Right atrium auricular region (tissue), 2 donors: ENCODE results near the gene GREM2. TPM values are rescaled to one million over a fixed set of nuclear protein-coding genes. Genes with fewer than 3 reads are reported as not detected.

ENCODE experiments used
- DNase-seq: peaks from one replicate; pipeline ENCODE4 v3.0.0-alpha.2; 2019; ENCODE audit warnings: low spot score
- H3K27ac ChIP-seq, 2 donors: fragments of 200-600 bp; sonication (generic); 1 replicate in 1 of 2; 2 replicates in 1 of 2; pipeline ENCODE4 v1.5.1; 2016 to 2019
- H3K27me3 ChIP-seq, 2 donors: fragments of 200-600 bp; sonication (generic); one replicate each; pipeline versions ENCODE4 v1.5.1 to v1.6.0; 2017 to 2019
- H3K36me3 ChIP-seq: fragments of 200-600 bp; sonication (generic); one replicate; pipeline ENCODE4 v1.5.1; 2016
- H3K4me1 ChIP-seq, 2 donors: fragments of 200-600 bp; sonication (generic); one replicate each; pipeline versions ENCODE4 v1.5.1 to v1.6.0; 2017 to 2019
- H3K4me3 ChIP-seq, 2 donors: fragments of 200-600 bp; sonication (generic); 1 replicate in 1 of 2; 2 replicates in 1 of 2; pipeline ENCODE4 v1.5.1; 2017 to 2019; ENCODE audit warnings: mild to moderate bottlenecking in 1 of 2, moderate library complexity in 1 of 2
- H3K9me3 ChIP-seq, 2 donors: fragments of 200-600 bp; sonication (generic); one replicate each; pipeline ENCODE4 v1.5.1; 2019
- total RNA-seq, 2 donors: library from RNA; depleted of rRNA; stranded (reverse); fragments of >200 nt; gene quantifications; one replicate each; pipeline ENCODE4 v1.1.0, GENCODE V29; 2016
- TF ChIP-seq, protein P1 (sequence below), 2 donors: fragments of 200-600 bp; sonication (generic); IDR thresholded peaks; one replicate each; pipeline ENCODE4 v1.5.1; 2019; ENCODE audit warnings: antibody characterized with exemption in 2 of 2

Gene GREM2
- total RNA-seq, 2 donors from 2014 or later = not detected

DNA sequence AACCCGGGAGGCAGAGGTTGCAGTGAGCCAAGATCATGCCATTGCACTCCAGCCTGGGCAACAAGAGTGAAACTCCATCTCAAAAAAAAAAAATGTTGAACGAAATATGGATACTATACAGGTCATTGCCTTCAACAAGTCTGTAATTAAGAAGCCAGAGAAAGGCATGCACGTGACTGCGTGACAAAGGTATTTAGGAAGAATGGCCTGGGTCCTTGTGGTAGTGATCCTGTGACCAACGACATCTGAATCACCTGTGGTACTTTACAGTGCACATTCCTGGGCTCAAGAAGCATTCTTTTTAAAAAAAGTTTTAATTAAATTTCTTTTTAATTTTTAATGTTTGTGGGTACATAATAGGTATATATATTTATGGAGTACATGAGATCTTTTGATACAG lies 115.0 kb downstream of the GREM2 start:
- DNase-seq = no peak
- no peaks in the 10 kb centered on the region for H3K36me3 ChIP-seq
- no peaks in the 10 kb centered on the region for H3K4me1 ChIP-seq
- no peaks in the 10 kb centered on the region for H3K27me3 ChIP-seq
- no peak overlapping the region for H3K4me3 ChIP-seq
- H3K27ac ChIP-seq = no peak overlapping the region
- H3K9me3 ChIP-seq = no peaks in the 10 kb centered on the region
- TF ChIP-seq, protein P1, sequence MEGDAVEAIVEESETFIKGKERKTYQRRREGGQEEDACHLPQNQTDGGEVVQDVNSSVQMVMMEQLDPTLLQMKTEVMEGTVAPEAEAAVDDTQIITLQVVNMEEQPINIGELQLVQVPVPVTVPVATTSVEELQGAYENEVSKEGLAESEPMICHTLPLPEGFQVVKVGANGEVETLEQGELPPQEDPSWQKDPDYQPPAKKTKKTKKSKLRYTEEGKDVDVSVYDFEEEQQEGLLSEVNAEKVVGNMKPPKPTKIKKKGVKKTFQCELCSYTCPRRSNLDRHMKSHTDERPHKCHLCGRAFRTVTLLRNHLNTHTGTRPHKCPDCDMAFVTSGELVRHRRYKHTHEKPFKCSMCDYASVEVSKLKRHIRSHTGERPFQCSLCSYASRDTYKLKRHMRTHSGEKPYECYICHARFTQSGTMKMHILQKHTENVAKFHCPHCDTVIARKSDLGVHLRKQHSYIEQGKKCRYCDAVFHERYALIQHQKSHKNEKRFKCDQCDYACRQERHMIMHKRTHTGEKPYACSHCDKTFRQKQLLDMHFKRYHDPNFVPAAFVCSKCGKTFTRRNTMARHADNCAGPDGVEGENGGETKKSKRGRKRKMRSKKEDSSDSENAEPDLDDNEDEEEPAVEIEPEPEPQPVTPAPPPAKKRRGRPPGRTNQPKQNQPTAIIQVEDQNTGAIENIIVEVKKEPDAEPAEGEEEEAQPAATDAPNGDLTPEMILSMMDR (IDR thresholded peaks at IDR 0.05) = no peak

DNA sequence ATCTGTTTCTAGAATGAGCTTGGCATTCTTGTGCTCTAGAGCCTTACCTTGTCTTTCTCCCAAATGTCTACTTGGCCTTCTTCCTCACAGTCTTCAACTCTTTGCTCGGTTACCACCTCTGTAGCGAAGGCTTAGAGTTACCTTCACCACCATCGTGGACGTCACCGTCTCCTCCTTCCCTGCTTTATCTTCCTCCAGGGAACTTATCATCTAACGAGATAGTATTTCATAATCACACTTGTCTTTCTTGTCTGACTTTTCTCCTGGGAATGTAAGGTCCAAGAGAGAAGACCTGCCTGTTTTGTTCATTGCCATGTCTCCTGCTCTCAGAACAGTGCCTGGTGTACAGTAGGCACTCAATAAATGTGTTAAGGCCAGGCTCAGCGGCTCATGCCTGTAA lies 115.6 kb downstream of the GREM2 start:
- H3K4me1 ChIP-seq = no peaks in the 10 kb centered on the region

DNA sequence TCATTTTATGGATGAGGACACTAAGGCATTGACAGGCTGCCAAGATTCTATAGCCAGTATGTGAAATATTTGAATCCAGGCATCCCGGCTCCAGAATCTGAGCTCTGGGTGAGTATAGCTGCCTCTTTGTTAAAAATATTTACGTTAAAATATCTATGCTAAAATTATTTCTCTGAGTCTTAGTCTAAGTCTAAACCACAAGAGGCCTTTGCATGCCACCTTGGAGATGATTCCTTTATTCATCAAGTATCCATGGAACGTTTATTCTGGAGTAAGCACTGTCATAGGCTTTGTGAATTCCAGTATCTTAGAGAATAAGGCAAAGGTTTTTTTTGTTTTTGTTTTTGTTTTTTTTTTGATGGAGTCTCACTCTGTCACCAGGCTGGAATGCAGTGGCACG lies 116.4 kb downstream of the GREM2 start:
- H3K9me3 ChIP-seq = no peaks in the 10 kb centered on the region
- no peak for DNase-seq
- no peak overlapping the region for H3K4me3 ChIP-seq
- no peak overlapping the region for H3K27ac ChIP-seq
- TF ChIP-seq, protein P1 (IDR thresholded peaks at IDR 0.05) = no peak
- H3K36me3 ChIP-seq = no peaks in the 10 kb centered on the region
- no peaks in the 10 kb centered on the region for H3K4me1 ChIP-seq
- H3K27me3 ChIP-seq = no peaks in the 10 kb centered on the region

More for the DNA sequence above, 115.6 kb downstream of the GREM2 start:
- Histone ChIP-seq H3K9me3 (no peaks in the 10 kb centered on the region), H3K36me3 (no peaks in the 10 kb centered on the region), H3K4me3 (no peak overlapping the region), H3K27me3 (no peaks in the 10 kb centered on the region), H3K27ac (no peak overlapping the region)
- TF ChIP-seq, protein P1 (IDR thresholded peaks at IDR 0.05) = no peak
- DNase-seq = no peak

DNA sequence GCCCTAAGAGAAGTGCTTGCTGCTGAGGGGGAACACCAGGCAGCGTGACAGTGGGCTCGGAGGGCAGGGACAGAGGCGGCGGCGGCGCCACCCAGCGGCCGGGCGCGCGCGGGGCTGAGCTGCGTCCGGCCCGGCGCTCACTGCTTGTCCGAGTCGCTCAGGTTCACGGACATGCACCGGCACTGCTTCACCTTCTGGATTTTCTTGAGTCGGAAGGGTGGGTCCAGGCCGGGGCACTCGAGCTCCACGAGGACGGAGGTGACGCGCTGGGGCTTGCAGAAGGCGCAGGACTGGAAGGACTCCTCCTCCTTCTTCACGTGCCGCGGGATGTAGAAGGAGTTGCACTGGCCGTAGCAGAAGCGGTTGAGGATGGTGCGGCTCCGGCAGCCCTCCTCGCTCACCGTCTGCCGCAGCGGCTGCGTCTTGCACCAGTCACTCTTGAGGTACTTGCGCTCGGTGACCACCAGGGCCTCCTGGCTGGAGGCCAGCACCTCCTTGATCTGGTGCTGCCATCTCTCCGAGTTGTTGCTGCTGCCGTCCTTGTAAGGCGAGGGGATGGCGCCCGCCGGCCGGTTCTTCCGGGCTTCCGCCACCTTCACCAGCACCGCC lies 119.0 kb downstream of the GREM2 start:
- no peak overlapping the region for H3K27ac ChIP-seq
- H3K9me3 ChIP-seq = no peaks in the 10 kb centered on the region
- no peak for DNase-seq
- no peaks in the 10 kb centered on the region for H3K27me3 ChIP-seq
- TF ChIP-seq, protein P1 (IDR thresholded peaks at IDR 0.05) = no peak
- H3K4me1 ChIP-seq = no peaks in the 10 kb centered on the region
- H3K36me3 ChIP-seq = no peaks in the 10 kb centered on the region
- H3K4me3 ChIP-seq = no peak overlapping the region

DNA sequence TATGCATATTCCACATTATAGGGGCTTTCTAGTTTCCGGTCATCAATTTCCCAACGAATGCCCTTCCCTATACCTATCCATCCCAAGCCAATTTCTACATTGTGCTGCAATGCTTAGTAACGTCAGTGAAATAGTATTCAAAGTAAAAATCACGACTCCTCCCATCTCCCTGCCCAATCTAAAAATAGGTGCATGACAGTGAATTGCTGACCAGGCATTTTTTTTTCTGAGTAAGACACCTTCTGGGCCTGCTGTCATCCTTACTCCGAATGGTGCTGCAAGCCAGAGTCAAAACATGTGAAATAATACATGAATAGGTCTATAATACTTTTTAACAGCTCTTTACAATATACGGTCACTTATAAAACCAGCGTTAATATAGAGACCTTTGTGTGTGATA lies 120.2 kb downstream of the GREM2 start:
- H3K4me1 ChIP-seq = no peaks in the 10 kb centered on the region
- no peaks in the 10 kb centered on the region for H3K9me3 ChIP-seq
- H3K27ac ChIP-seq = no peak overlapping the region
- DNase-seq = no peak
- H3K27me3 ChIP-seq = no peaks in the 10 kb centered on the region
- H3K36me3 ChIP-seq = no peaks in the 10 kb centered on the region
- no peak overlapping the region for H3K4me3 ChIP-seq
- TF ChIP-seq, protein P1 (IDR thresholded peaks at IDR 0.05) = no peak

DNA sequence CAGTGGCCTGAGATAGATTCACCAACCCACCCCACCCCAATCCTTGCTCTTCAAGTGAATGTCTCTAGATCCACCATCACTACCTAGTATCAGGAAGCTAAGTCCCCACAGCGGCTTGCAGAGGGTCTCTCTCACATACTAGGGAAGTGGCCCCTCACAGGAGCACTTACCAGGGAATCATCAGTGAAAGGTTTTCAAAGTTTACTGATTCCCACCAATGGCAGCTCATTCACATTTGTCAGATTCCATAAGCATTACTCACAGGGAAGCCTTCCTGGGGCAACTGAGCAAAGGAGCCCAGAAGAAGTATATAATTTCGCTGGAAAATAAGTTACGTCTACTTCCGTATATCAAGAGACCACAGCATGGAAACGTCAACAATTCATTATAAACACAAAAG lies 120.8 kb downstream of the GREM2 start:
- H3K36me3 ChIP-seq = no peaks in the 10 kb centered on the region
- no peak overlapping the region for H3K4me3 ChIP-seq
- no peak overlapping the region for H3K27ac ChIP-seq
- DNase-seq = no peak
- H3K27me3 ChIP-seq = no peaks in the 10 kb centered on the region
- no peaks in the 10 kb centered on the region for H3K9me3 ChIP-seq
- H3K4me1 ChIP-seq = no peaks in the 10 kb centered on the region
- TF ChIP-seq, protein P1 (IDR thresholded peaks at IDR 0.05) = no peak
